Kidney glomerular epithelial cell (primary cell): Measurements from ENCODE around the gene STMND1.

Source experiments
- DNase-seq: peaks from one replicate; lab custom pipeline; 2025; lab: John Stamatoyannopoulos, UW

STMND1 gene

GRCh38 chr6:17165383-17165782 lies 63.5 kb downstream of the STMND1 start:
- DNase-seq = no peak

- peak; percentile 13 for DNase-seq
Measured at GRCh38 chr6:17167327-17167979, 65.6 kb downstream of the STMND1 start.

DNA sequence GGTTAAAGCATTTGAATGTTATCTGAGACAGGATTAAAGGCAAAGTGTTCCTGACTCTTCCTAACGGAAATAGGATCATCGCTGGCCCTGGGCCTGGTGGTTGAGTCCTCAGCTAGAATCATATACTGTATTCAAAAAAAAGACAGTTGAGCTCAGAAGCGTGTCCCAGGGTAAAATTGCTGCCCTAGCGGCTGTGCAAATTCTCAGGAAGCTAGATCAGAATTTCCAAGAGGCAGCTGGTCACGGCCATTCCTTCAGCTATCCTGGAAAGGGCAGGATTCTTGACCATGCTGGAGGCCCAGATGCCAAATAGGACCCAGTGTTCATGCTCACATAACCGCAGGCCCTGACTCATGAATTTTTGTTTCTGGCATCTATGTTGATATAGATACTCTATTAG lies 67.4 kb downstream of the STMND1 start:
- DNase-seq = no peak

- DNase-seq = no peak
Measured at GRCh38 chr6:17169711-17170110, 67.9 kb downstream of the STMND1 start.

GRCh38 chr6:17172836-17173470 lies 71.1 kb downstream of the STMND1 start:
- DNase-seq = no peak

- DNase-seq = no peak
Measured at GRCh38 chr6:17178326-17178725, 76.5 kb downstream of the STMND1 start.

- DNase-seq = no peak
Measured at GRCh38 chr6:17178754-17179529, 77.1 kb downstream of the STMND1 start.

- no peak for DNase-seq
Measured at GRCh38 chr6:17179530-17180073, 77.8 kb downstream of the STMND1 start.
